HEK293 (cell line): ENCODE data around the gene PPEF2.

Experiments
- CTCF ChIA-PET: fragments of 350-600 bp; formaldehyde crosslinking; extraction: SDS; loops from one replicate; lab custom pipeline; 2021; ENCODE audit warnings: antibody characterized with exemption; lab: Yijun Ruan, JAX
- POLR2A ChIA-PET: fragments of 300-600 bp; formaldehyde crosslinking; extraction: SDS; loops from one replicate; lab custom pipeline; 2020; ENCODE audit warnings: antibody characterized with exemption, inconsistent platforms; lab: Yijun Ruan, JAX
- H3K27ac ChIP-seq: fragments of 200-500 bp; sonication (Bioruptor generic); 2 replicates; pipeline ENCODE4 v1.5.1; 2014; ENCODE audit warnings: low read depth, low read length, control low read depth, inconsistent platforms; ENCODE audit errors: extremely low read depth
- H3K36me3 ChIP-seq, 2 experiments: fragments of 200-500 bp in 1 of 2; sonication (Bioruptor generic) in 1 of 2; 1 replicate in 1 of 2; 2 replicates in 1 of 2; pipeline ENCODE4 v1.5.1; 2014 to 2017; ENCODE audit warnings: inconsistent platforms in 2 of 2, low read length in 2 of 2; ENCODE audit not compliant: control insufficient read depth in 2 of 2, insufficient read depth in 1 of 2
- H3K4me1 ChIP-seq: fragments of 200-500 bp; sonication (Bioruptor generic); 2 replicates; pipeline ENCODE4 v1.5.1; 2014; ENCODE audit warnings: mild to moderate bottlenecking, low read length, inconsistent platforms; ENCODE audit not compliant: control insufficient read depth, insufficient read depth
- H3K4me3 ChIP-seq: 2 replicates; pipeline ENCODE4 v1.5.1; 2011; ENCODE audit warnings: low read depth, mild to moderate bottlenecking, control low read depth, low read length, moderate library complexity
- H3K9me3 ChIP-seq: fragments of 200-500 bp; sonication (Bioruptor generic); 2 replicates; pipeline ENCODE4 v1.5.1; 2014; ENCODE audit warnings: low read depth, low read length, inconsistent platforms; ENCODE audit not compliant: control insufficient read depth, insufficient read depth
- GLI2 ChIP-seq: fragments of 450-650 bp; formaldehyde crosslinking; IDR thresholded peaks from 2 replicates; pipeline ENCODE4; 2017; ENCODE audit warnings: missing biosample characterization, missing genetic modification characterization, low read depth, borderline replicate concordance
- GLIS2 ChIP-seq: fragments of 450-650 bp; formaldehyde crosslinking; IDR thresholded peaks from 2 replicates; pipeline ENCODE4 v1.5.1; 2016; ENCODE audit warnings: missing biosample characterization, missing genetic modification characterization
- YY1 ChIP-seq: fragments of 450-650 bp; formaldehyde crosslinking; IDR thresholded peaks from 2 replicates; pipeline ENCODE4 v1.5.1; 2018; ENCODE audit warnings: missing biosample characterization, missing genetic modification characterization
- ZBTB8A ChIP-seq: fragments of 450-650 bp; formaldehyde crosslinking; IDR thresholded peaks from 2 replicates; pipeline ENCODE4 v1.5.1; 2016; ENCODE audit warnings: missing biosample characterization, missing genetic modification characterization
- ZNF18 ChIP-seq: fragments of 450-650 bp; formaldehyde crosslinking; IDR thresholded peaks from 2 replicates; pipeline ENCODE4 v1.5.1; 2016; ENCODE audit warnings: missing biosample characterization, missing genetic modification characterization
- ZNF280D ChIP-seq: fragments of 450-650 bp; formaldehyde crosslinking; IDR thresholded peaks from 2 replicates; pipeline ENCODE4 v1.5.1; 2016; ENCODE audit warnings: missing biosample characterization, missing genetic modification characterization
- ZNF366 ChIP-seq: fragments of 450-650 bp; formaldehyde crosslinking; conservative IDR thresholded peaks from 2 replicates; pipeline ENCODE4 v1.5.1; 2016; ENCODE audit warnings: missing biosample characterization, missing genetic modification characterization
- ZNF514 ChIP-seq: fragments of 450-650 bp; formaldehyde crosslinking; IDR thresholded peaks from 2 replicates; pipeline ENCODE4 v1.5.1; 2016; ENCODE audit warnings: missing biosample characterization, missing genetic modification characterization
- ZNF518A ChIP-seq: fragments of 450-650 bp; formaldehyde crosslinking; conservative IDR thresholded peaks from 2 replicates; pipeline ENCODE4 v1.5.1; 2016; ENCODE audit warnings: low read depth, missing biosample characterization, missing genetic modification characterization
- ZNF571 ChIP-seq: fragments of 450-650 bp; formaldehyde crosslinking; IDR thresholded peaks from 2 replicates; pipeline ENCODE4 v1.5.0; 2017; ENCODE audit warnings: missing biosample characterization, missing genetic modification characterization
- ZNF580 ChIP-seq: fragments of 450-650 bp; formaldehyde crosslinking; IDR thresholded peaks from 2 replicates; pipeline ENCODE4 v1.5.1; 2016; ENCODE audit warnings: missing biosample characterization, missing genetic modification characterization
- ZNF610 ChIP-seq: fragments of 450-650 bp; formaldehyde crosslinking; IDR thresholded peaks from 2 replicates; pipeline ENCODE4 v1.5.1; 2016; ENCODE audit warnings: missing biosample characterization, missing genetic modification characterization, borderline replicate concordance
- ZNF623 ChIP-seq: fragments of 450-650 bp; formaldehyde crosslinking; IDR thresholded peaks from 2 replicates; pipeline ENCODE4 v1.5.1; 2016; ENCODE audit warnings: missing biosample characterization, missing genetic modification characterization
- ZNF626 ChIP-seq: fragments of 450-650 bp; sonication (Bioruptor Pico); formaldehyde crosslinking; IDR thresholded peaks from 2 replicates; pipeline ENCODE4 v1.5.1; 2018; ENCODE audit warnings: missing biosample characterization, missing genetic modification characterization, inconsistent platforms
- TF ChIP-seq, protein P1 (sequence below): fragments of 450-650 bp; formaldehyde crosslinking; IDR thresholded peaks from 2 replicates; pipeline ENCODE4 v1.5.1; 2017; ENCODE audit warnings: missing biosample characterization, missing genetic modification characterization

The PPEF2 gene

DNA sequence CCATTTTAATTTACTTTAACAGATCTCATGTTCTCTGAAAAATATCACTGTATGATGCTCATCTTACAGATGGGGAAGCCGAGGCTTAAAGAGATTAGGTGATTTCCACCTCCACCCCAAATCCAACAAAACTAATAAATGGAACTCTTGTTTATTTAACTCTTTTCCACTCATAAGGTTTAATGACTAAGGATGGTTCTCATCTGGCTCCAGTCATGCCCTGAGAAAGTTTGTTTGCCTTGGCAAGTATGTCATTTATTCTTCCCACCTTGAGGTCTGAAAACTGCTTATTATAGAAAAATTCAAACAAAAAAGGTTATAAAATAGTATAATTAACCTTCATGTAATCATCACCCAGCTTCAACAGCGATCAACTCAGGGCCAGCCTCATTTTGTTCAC is 56.3 kb downstream of the PPEF2 start (continued):
- TF ChIP-seq, protein P1, sequence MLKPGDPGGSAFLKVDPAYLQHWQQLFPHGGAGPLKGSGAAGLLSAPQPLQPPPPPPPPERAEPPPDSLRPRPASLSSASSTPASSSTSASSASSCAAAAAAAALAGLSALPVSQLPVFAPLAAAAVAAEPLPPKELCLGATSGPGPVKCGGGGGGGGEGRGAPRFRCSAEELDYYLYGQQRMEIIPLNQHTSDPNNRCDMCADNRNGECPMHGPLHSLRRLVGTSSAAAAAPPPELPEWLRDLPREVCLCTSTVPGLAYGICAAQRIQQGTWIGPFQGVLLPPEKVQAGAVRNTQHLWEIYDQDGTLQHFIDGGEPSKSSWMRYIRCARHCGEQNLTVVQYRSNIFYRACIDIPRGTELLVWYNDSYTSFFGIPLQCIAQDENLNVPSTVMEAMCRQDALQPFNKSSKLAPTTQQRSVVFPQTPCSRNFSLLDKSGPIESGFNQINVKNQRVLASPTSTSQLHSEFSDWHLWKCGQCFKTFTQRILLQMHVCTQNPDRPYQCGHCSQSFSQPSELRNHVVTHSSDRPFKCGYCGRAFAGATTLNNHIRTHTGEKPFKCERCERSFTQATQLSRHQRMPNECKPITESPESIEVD (tag by site-specific recombination), result no peak
- TF ChIP-seq ZNF571 (tag by site-specific recombination), result no peak
- TF ChIP-seq, all 188 proteins: peak for 0

GRCh38 chr4:75844151-75844662 is 58.0 kb downstream of the PPEF2 start:
- Histone ChIP-seq H3K4me3 (no peak overlapping the region), H3K4me1 (no peaks in the 10 kb centered on the region)
- TF ChIP-seq ZNF580 (tag by site-specific recombination), result no peak
- TF ChIP-seq, all 188 proteins: peak for 0
- Histone ChIP-seq H3K27ac (no peak overlapping the region), H3K9me3 (no peaks in the 10 kb centered on the region), H3K36me3 (no peaks in the 10 kb centered on the region)
- ChIA-PET POLR2A (no interaction called here), CTCF (no interaction called here)

DNA sequence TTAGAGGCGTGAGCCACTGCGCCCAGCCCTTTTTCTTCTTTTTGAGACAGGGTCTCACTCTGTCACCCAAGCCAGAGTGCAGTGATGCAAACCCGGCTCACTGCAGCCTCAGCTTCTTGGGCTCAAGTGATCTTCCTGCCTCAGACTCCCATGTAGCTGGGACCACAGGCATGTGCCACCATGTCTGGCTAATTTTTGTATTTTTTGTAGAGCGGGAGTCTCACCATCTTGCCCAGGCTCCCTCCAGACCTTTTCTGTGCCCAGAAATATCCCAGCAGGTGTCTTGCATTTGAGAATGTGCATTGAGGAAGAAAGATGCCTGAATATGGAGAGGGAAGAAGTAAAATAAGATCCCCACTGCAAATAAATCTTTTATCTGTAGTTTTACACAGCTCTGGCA is 58.7 kb downstream of the PPEF2 start:
- Histone ChIP-seq H3K27ac (no peak overlapping the region), H3K9me3 (no peaks in the 10 kb centered on the region), H3K4me1 (no peaks in the 10 kb centered on the region), H3K4me3 (no peak overlapping the region), H3K36me3 (no peaks in the 10 kb centered on the region)
- TF ChIP-seq ZNF366 (no peak), ZNF280D (no peak), GLI2 (tag by site-specific recombination) (no peak), ZBTB8A (no peak), ZNF18 (tag by site-specific recombination) (no peak), ZNF518A (tag by site-specific recombination) (no peak), YY1 (tag by site-specific recombination) (no peak), ZNF626 (no peak), GLIS2 (tag by site-specific recombination) (no peak), ZNF623 (no peak), ZNF514 (tag by site-specific recombination) (no peak), ZNF610 (tag by site-specific recombination) (no peak)
- ChIA-PET POLR2A (no interaction called here), CTCF (no interaction called here)
